Colonic mucosa (tissue), 4 donors: ENCODE data around the gene APOL1. TPM values are rescaled to one million over a fixed set of nuclear protein-coding genes. Genes with fewer than 3 reads are reported as not detected.
"Not testable (repeated sequence)": the region's sequence is repeated elsewhere in the genome, so short reads cannot be mapped to it uniquely, and the experiment has no call there.

Experiments
- DNase-seq: peaks from one replicate; pipeline ENCODE4 v3.0.0-alpha.2; 2020
- H3K27ac ChIP-seq: fragments of 200-600 bp; one replicate; pipeline ENCODE4 v1.8.0; 2021
- H3K27me3 ChIP-seq: fragments of 200-600 bp; one replicate; pipeline ENCODE4 v1.8.0; 2021
- H3K36me3 ChIP-seq: fragments of 200-600 bp; one replicate; pipeline ENCODE4 v1.8.0; 2021
- H3K4me1 ChIP-seq: fragments of 200-600 bp; one replicate; pipeline ENCODE4 v1.8.0; 2021; ENCODE audit warnings: mild to moderate bottlenecking
- H3K4me3 ChIP-seq: fragments of 200-600 bp; one replicate; pipeline ENCODE4 v1.8.0; 2021
- H3K9ac ChIP-seq, 2 donors: one replicate each; pipeline ENCODE4 v1.7.0; 2013; ENCODE audit warnings: control low read depth in 2 of 2, low read depth in 2 of 2, low read length in 2 of 2
- H3K9me3 ChIP-seq: fragments of 200-600 bp; one replicate; pipeline ENCODE4 v1.8.0; 2021
- CTCF ChIP-seq: fragments of 200-600 bp; IDR thresholded peaks from one replicate; pipeline ENCODE4 v1.8.0; 2022; ENCODE audit warnings: antibody characterized with exemption, mild to moderate bottlenecking
- intact Hi-C: fragments of 100-400 bp; cut with DNase I; formaldehyde crosslinking; loops from one replicate; pipeline ENCODE4 v1.14.1; 2022
- total RNA-seq, 2 donors: library from RNA; stranded (reverse); fragmentation: NEBNext Ultra II Directional in 1 of 2; extraction: Animal tissue kit (Norgen Biotek cat#: 25700) in 1 of 2; gene quantifications; one replicate each; pipeline ENCODE4 v1.2.1, GENCODE V29; 2021
- donor health status: healthy.
- donor health status: DM: no; HTN: no; CAD: no.
- donor health status: DM: no; HTN: no; CAD: no.

The APOL1 gene
- total RNA-seq, 2 donors from 2014 or later: 14.7 to 34.6 TPM

- H3K9ac ChIP-seq: no peak overlapping the region
- intact Hi-C loops: no loop called here
- H3K27ac ChIP-seq: no peak overlapping the region
- H3K9me3 ChIP-seq: no peaks in the 10 kb centered on the region
- no peak for TF ChIP-seq CTCF
- H3K27me3 ChIP-seq: no peaks in the 10 kb centered on the region
- no peak overlapping the region for H3K4me3 ChIP-seq
- DNase-seq: no peak
- no peaks in the 10 kb centered on the region for H3K36me3 ChIP-seq
- H3K4me1 ChIP-seq: no peaks in the 10 kb centered on the region
Measured at GRCh38 chr22:36208162-36208765, 44.7 kb upstream of the APOL1 start.

GRCh38 chr22:36208914-36209313, 44.0 kb upstream of the APOL1 start:
- TF ChIP-seq CTCF: no peak
- intact Hi-C loops: no loop called here
- no peak overlapping the region for H3K27ac ChIP-seq
- no peaks in the 10 kb centered on the region for H3K36me3 ChIP-seq
- H3K27me3 ChIP-seq: no peaks in the 10 kb centered on the region
- H3K9ac ChIP-seq: no peak overlapping the region
- DNase-seq: no peak
- no peaks in the 10 kb centered on the region for H3K9me3 ChIP-seq
- H3K4me3 ChIP-seq: no peak overlapping the region
- no peaks in the 10 kb centered on the region for H3K4me1 ChIP-seq

GRCh38 chr22:36209488-36209908, 43.4 kb upstream of the APOL1 start:
- H3K27me3 ChIP-seq, H3K9ac ChIP-seq, H3K36me3 ChIP-seq, DNase-seq, intact Hi-C loops, H3K27ac ChIP-seq, H3K9me3 ChIP-seq, H3K4me1 ChIP-seq, H3K4me3 ChIP-seq: not testable (repeated sequence)

- H3K4me1 ChIP-seq: no peaks in the 10 kb centered on the region
- DNase-seq: no peak
- H3K27ac ChIP-seq: no peak overlapping the region
- H3K4me3 ChIP-seq: no peak overlapping the region
- no peak for TF ChIP-seq CTCF
- intact Hi-C loops: no loop called here
- no peaks in the 10 kb centered on the region for H3K9me3 ChIP-seq
- no peaks in the 10 kb centered on the region for H3K36me3 ChIP-seq
- no peak overlapping the region for H3K9ac ChIP-seq
- no peaks in the 10 kb centered on the region for H3K27me3 ChIP-seq
Measured at GRCh38 chr22:36210224-36210623, 42.7 kb upstream of the APOL1 start.

- TF ChIP-seq CTCF: no peak
- no peaks in the 10 kb centered on the region for H3K36me3 ChIP-seq
- intact Hi-C loops: no loop called here
- no peak overlapping the region for H3K9ac ChIP-seq
- no peak overlapping the region for H3K27ac ChIP-seq
- no peaks in the 10 kb centered on the region for H3K27me3 ChIP-seq
- DNase-seq: no peak
- no peaks in the 10 kb centered on the region for H3K4me1 ChIP-seq
- no peaks in the 10 kb centered on the region for H3K9me3 ChIP-seq
- H3K4me3 ChIP-seq: no peak overlapping the region
Measured at GRCh38 chr22:36211237-36211861, 41.6 kb upstream of the APOL1 start.

- Histone ChIP-seq H3K4me3 (no peak overlapping the region), H3K36me3 (no peaks in the 10 kb centered on the region), H3K9me3 (no peaks in the 10 kb centered on the region), H3K27ac (no peak overlapping the region), H3K4me1 (no peaks in the 10 kb centered on the region), H3K9ac (no peak overlapping the region), H3K27me3 (no peaks in the 10 kb centered on the region)
- no peak for TF ChIP-seq CTCF
- DNase-seq: no peak
- intact Hi-C loops: no loop called here
Measured at GRCh38 chr22:36212901-36213300, 40.0 kb upstream of the APOL1 start.
